Kidney tubule cell (primary cell): ENCODE data around the gene CCNL2.

Source experiments
- DNase-seq: peaks from one replicate; pipeline ENCODE4 v3.0.0-alpha.2; 2018; ENCODE audit warnings: low spot score

The CCNL2 gene

DNA sequence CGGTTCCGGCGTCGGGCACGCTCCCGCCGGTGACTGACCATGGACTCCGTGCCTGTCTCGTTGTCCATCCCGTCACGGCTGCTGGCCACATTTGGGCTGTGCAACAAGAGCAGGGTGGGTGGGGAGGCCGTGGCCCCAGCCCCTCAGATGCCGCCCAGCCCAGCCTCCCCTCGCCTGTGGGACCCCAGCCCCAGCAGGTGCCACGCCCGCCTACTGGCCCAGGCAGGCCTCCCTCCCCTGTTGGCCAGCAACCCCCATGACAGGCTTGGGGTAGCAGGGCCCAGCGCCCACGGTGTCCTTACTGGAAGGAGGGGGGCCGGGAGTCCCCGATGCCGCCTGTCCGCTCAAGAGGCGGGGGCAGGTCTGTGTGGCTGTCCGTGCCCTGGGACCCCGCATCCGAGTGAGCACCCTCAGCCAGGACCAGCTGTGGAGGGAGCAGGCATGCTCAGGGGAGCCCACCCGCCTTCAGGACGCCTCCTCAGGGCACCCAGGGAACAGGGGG lies 57.0 kb downstream of the CCNL2 start:
- DNase-seq: no peak

- no peak for DNase-seq
Observed at GRCh38 chr1:1341549-1342021, 57.5 kb downstream of the CCNL2 start.

- DNase-seq: no peak
Observed at GRCh38 chr1:1340791-1341548, 58.2 kb downstream of the CCNL2 start.

DNA sequence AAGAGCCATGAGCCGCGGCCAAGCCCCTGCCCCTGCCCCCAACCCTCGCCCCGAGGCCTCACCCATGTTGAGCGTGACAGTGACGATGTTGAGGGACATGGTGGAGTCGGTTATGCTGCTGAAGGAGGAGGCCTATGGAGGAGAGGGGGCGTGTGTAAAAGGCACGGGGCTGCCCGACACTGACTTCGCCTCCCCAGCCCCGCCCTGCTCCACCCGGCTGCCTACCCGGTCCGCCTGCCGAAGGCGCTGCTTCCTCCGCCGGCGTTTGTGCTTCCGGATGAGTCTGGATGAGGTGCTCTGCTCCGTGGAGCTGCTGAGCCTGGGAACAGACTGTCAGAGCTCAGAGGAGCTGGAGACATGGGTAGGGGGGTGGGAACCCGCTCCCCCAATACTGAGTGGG lies 59.0 kb downstream of the CCNL2 start:
- no peak for DNase-seq

- DNase-seq: no peak
Observed at GRCh38 chr1:1338278-1338677, 60.9 kb downstream of the CCNL2 start.

DNA sequence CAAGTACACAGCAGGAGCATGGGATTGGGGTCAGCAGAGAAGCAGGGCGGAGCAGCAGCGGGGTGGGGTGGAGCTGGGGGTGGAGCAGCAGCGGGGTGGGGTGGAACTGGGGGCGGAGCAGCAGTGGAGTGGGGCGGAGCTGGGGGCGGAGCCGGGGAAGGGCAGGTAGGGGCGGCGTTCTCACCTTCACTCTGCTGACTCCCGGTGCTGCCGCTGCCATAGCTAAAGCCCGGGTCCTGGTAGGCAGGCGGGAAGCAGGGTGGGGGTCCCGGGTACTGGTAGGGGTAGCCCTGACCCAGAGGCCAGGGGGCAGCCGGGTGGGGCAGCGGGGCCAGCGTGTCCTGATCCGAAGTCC lies 61.4 kb downstream of the CCNL2 start:
- DNase-seq: no peak

DNA sequence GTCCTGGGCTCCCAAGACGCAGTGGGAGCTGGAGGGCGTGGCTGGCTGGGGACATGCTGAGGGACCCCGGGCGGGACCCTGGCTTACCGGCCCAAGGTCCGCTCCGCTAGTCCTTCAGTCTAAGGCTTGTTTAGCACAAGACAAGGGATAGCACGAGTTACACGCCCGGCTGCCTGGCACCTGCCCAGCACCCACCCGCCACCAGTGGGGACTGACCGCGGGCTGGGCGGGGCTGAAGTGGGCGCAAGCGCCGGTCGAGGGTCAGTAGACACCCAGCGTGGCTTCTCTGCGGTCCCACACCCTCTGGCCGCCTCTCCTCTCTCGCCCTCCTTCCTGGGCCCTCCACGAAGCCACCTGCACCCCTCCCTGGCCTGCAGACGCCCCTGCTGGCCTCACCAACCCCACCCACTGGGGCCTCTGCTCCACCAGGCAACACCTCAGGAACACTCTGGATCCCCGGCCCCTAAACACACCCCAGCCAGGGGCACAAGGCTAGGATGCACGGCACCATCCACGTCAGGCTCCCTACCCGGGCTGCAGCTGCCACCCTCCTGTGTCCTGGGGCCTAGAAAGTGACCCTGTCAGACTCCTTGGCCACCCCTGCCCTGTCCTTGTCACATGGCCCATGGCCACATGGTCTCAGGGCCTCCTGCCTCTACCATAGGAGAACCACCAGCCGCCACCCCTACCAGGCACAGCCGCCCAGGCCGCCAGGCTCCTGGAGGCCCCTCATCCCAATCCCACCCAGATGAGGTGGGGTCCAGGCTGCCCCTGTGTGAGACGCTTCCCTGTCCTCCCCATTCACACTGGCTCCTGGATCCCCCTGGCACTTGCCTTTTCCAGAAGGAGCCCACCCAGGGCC lies 62.0 kb downstream of the CCNL2 start:
- no peak for DNase-seq

DNA sequence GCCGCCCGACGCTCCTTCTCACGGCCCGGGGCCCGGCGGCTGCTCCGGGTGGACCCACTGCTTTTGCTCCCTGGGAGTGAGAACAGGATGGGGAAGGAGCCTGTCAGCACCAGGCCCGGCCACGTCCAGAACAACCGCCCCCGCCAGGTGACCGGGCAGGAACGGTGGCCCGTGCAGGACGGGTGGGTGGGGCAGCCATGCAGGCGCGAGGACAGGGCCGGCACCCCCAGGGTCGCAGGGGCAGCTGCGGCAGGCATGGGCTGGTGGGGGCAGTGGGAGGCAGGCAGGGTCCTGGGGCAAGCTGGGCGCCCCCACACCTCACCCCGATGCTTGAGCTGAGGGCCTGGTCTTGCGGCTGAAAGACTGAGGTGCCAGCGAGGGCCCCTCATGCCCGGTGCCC lies 62.7 kb downstream of the CCNL2 start:
- no peak for DNase-seq

DNA sequence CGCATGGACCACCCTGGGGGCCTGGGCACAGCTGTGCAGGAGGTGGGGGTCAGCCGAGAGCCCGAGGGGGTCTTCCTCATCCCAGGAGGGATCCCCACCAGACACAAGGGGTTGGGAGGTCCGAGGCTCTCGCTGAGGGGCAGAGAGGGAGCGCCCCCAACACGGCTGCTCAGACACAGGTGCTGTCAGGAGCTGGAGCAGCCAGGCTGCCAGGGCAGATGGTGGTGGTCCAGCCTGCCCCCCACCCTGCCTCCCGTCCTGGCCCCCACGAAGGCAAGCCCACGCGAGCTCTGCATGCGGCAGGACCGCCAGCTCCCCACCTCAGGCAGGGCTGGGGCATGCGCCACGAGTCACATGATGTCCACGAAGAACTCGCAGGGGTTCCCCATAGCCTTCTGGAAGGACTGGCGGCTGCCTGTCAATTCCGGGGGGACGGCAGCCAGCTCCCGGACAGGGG lies 63.3 kb downstream of the CCNL2 start:
- DNase-seq: no peak
